Ishikawa (cell line): ENCODE results near the gene LDLRAP1.

Source experiments
- EP300 ChIP-seq: IDR thresholded peaks from 2 replicates; pipeline ENCODE4 v1.6.1; 2012; ENCODE audit warnings: borderline replicate concordance
- FOXM1 ChIP-seq: IDR thresholded peaks from 2 replicates; pipeline ENCODE4 v1.6.1; 2012; ENCODE audit warnings: low read depth, borderline replicate concordance
- NFIC ChIP-seq: IDR thresholded peaks from 2 replicates; pipeline ENCODE4 v1.6.1; 2012
- RAD21 ChIP-seq: IDR thresholded peaks from 2 replicates; pipeline ENCODE4 v1.6.1; 2012; ENCODE audit warnings: low read depth

DNA sequence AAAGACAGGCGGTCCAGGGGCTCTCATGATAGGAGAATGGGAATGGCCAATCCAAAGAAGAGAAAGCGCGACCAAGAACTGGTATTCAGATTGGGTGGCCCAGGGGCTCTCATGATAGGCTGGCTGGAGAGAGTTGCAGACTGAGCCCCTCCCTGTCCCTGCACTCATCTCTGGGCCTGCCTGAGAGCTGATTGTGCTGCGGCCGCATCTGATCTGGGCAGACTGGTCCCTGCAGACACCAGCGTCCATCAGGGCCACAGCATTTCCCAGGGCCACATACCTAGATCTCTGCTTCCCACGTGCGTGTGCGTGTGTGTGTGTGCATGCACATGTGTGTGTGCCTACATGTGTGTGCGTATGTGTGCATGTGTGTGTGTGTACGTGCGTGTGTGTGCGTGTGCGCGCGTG, 42.8 kb downstream of the LDLRAP1 start:
- TF ChIP-seq EP300 (no peak), FOXM1 (no peak), NFIC (no peak), RAD21 (no peak)
